GM12873 (cell line): ENCODE measurements around the gene SKOR1.

ENCODE experiments used
- CTCF ChIP-seq: IDR thresholded peaks from 2 replicates; pipeline ENCODE4 v1.5.1; 2012; ENCODE audit warnings: low read depth, mild to moderate bottlenecking, moderate library complexity, low read length, control low read depth; ENCODE audit not compliant: insufficient read depth; ENCODE audit errors: missing control alignments

SKOR1 gene

DNA sequence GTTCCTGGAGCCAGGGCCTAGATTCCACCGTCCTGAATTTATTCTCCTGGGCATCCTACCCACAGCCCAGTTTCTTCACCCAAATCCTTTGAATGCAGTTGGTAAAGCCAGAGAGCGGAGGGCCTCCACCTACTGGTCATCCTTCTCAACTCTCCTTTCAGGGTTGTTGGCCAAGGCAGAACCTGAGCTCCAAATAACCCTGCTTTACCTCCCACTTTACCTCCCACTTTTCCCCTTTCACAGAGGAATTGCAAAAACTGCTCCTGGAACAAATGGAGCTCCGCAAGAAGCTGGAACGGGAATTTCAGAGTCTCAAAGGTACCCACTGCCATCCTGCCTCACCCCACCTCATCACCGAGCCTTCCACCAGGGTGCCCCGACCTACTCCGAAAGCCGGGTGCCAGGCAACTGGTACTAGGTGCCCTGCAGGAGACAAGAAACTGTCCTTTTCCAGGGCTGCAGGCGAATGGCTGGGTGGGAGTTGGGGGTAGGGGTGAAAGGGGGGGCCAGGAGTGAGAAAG, 6.8 kb downstream of the SKOR1 start:
- peak; percentile 36 for TF ChIP-seq CTCF

GRCh38 chr15:67832897-67833709, 7.8 kb downstream of the SKOR1 start:
- no peak for TF ChIP-seq CTCF

- TF ChIP-seq CTCF, result peak; percentile 51
Measured at GRCh38 chr15:67833710-67834511, 8.6 kb downstream of the SKOR1 start.

- no peak for TF ChIP-seq CTCF
Measured at GRCh38 chr15:67834581-67835296, 9.4 kb downstream of the SKOR1 start.

DNA sequence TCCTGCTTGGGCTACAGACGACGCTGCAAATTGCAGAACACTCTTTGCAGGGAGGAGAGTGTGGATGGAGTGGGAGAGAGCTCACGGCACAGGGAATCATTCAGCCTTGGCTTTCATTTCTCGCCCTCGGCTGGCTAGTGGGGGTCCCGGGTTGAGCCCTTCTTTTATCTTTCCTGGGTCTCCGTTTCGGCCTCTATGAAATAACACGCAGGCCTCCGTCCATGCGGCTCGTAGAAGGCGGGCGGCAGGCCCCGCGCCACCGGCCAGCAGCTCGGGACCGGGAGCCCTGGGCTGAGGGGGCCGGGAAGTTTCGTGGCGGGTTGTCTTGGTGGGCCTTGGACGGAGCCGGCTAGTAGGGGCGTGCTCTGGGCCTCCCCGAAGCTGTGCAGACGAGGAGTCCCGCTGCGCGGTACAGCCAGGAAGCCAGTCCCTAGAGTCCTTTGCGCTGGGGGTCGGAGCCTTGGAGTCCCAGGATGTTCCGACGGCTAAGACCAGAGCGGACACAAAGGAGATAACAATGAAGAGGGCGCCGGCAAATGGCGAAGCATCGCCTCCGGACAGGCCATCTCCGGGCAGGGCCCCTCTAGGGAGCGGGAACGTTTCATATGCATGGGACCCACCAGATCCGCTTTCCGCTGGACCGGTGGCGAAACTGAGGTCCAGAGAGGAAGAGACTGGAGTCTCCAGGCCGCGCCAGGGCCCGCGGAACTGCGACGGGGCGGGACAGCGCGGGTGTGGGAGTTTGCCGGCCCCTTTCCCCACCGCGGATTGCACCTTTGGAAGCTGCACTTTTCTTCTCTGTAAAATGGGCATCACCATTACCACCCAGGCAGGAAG, 10.2 kb downstream of the SKOR1 start:
- TF ChIP-seq CTCF, result no peak

GRCh38 chr15:67836134-67836455, 10.8 kb downstream of the SKOR1 start:
- TF ChIP-seq CTCF, result no peak
